HG02763 (cell line): ENCODE measurements around the gene POU6F2.

Source experiments
- ATAC-seq: cut with Tn5 transposase; IDR thresholded peaks from one replicate; pipeline ENCODE4 v1.9.1; 2021; ENCODE audit warnings: mild to moderate bottlenecking, moderate library complexity; ENCODE audit not compliant: unreplicated experiment

POU6F2 gene

GRCh38 chr7:39384386-39384785, 406.7 kb downstream of the POU6F2 start:
- ATAC-seq = no peak

GRCh38 chr7:39386718-39387117, 409.0 kb downstream of the POU6F2 start:
- no peak for ATAC-seq

- ATAC-seq = no peak
Measured at GRCh38 chr7:39392151-39392550, 414.4 kb downstream of the POU6F2 start.

- no peak for ATAC-seq
Measured at GRCh38 chr7:39394105-39394680, 416.5 kb downstream of the POU6F2 start.

GRCh38 chr7:39399458-39399857, 421.7 kb downstream of the POU6F2 start:
- no peak for ATAC-seq

- no peak for ATAC-seq
Measured at GRCh38 chr7:39399986-39400385, 422.3 kb downstream of the POU6F2 start.

- no peak for ATAC-seq
Measured at GRCh38 chr7:39400836-39401235, 423.1 kb downstream of the POU6F2 start.

- no peak for ATAC-seq
Measured at GRCh38 chr7:39402034-39402433, 424.3 kb downstream of the POU6F2 start.

GRCh38 chr7:39404907-39405306, 427.2 kb downstream of the POU6F2 start:
- no peak for ATAC-seq

GRCh38 chr7:39405581-39405980, 427.9 kb downstream of the POU6F2 start:
- ATAC-seq = no peak

- ATAC-seq = no peak
Measured at GRCh38 chr7:39406467-39406866, 428.8 kb downstream of the POU6F2 start.

GRCh38 chr7:39407137-39407536, 429.4 kb downstream of the POU6F2 start:
- no peak for ATAC-seq

- ATAC-seq = no peak
Measured at GRCh38 chr7:39407723-39408122, 430.0 kb downstream of the POU6F2 start.

- no peak for ATAC-seq
Measured at GRCh38 chr7:39408906-39409305, 431.2 kb downstream of the POU6F2 start.

GRCh38 chr7:39410582-39410981, 432.9 kb downstream of the POU6F2 start:
- no peak for ATAC-seq

- ATAC-seq = peak; percentile 19
Measured at GRCh38 chr7:39413636-39414223, 436.0 kb downstream of the POU6F2 start.

GRCh38 chr7:39414224-39415035, 436.7 kb downstream of the POU6F2 start:
- ATAC-seq = peak; percentile 76

- ATAC-seq = no peak
Measured at GRCh38 chr7:39415091-39415787, 437.5 kb downstream of the POU6F2 start.

- ATAC-seq = no peak
Measured at GRCh38 chr7:39416866-39417265, 439.2 kb downstream of the POU6F2 start.

GRCh38 chr7:39417642-39418041, 439.9 kb downstream of the POU6F2 start:
- no peak for ATAC-seq

GRCh38 chr7:39421251-39421650, 443.5 kb downstream of the POU6F2 start:
- ATAC-seq = no peak

GRCh38 chr7:39421661-39422060, 444.0 kb downstream of the POU6F2 start:
- no peak for ATAC-seq
